ENCODE results near the gene SPEF2.
"Not testable (repeated sequence)": the region's sequence is repeated elsewhere in the genome, so short reads cannot be mapped to it uniquely, and the experiment has no call there.

- TF ChIP-seq, protein P1, sequence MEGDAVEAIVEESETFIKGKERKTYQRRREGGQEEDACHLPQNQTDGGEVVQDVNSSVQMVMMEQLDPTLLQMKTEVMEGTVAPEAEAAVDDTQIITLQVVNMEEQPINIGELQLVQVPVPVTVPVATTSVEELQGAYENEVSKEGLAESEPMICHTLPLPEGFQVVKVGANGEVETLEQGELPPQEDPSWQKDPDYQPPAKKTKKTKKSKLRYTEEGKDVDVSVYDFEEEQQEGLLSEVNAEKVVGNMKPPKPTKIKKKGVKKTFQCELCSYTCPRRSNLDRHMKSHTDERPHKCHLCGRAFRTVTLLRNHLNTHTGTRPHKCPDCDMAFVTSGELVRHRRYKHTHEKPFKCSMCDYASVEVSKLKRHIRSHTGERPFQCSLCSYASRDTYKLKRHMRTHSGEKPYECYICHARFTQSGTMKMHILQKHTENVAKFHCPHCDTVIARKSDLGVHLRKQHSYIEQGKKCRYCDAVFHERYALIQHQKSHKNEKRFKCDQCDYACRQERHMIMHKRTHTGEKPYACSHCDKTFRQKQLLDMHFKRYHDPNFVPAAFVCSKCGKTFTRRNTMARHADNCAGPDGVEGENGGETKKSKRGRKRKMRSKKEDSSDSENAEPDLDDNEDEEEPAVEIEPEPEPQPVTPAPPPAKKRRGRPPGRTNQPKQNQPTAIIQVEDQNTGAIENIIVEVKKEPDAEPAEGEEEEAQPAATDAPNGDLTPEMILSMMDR (optimal IDR thresholded peaks at IDR 0.05 in 1 of 3, IDR thresholded peaks at IDR 0.05 in 1 of 3, conservative IDR thresholded peaks at IDR 0.05 in 1 of 3; ENCODE audit: extremely low read depth in 1 of 3, insufficient read depth in 2 of 3, low read length in 3 of 3) = not testable (repeated sequence)
- TF ChIP-seq EZH2 (IDR thresholded peaks at IDR 0.05; ENCODE audit: low read length) = not testable (repeated sequence)
These were observed 54.6 kb downstream of the SPEF2 start for GRCh38 chr5:35672296-35672655.
